Measurements from ENCODE around the gene ZNF117. TPM values are rescaled to one million over a fixed set of nuclear protein-coding genes. Genes with fewer than 3 reads are reported as not detected.
"Not testable (repeated sequence)": the region's sequence is repeated elsewhere in the genome, so short reads cannot be mapped to it uniquely, and the experiment has no call there.

Gene ZNF117
- total and polyA plus RNA-seq, 2 experiments from 2014 or later, result 1.2 to 2.8 TPM

DNA sequence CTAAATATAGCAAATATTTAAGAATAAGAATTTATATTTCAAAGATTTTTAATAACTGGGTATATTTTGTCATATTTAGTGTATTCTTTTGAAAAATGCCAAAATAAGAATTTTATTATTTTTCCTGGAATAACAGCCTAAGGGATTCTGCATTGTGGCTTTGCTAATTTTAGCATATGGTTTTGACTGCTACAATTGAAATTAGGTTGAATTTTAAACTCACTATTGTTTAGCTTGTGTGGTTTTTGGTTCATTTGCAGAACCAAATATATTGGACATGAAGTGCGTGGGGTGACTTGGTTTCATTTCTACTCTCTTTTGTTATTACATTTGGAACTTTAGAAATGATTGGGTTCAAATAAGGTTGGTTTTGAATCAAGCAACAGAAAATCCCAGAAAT, 52.3 kb downstream of the ZNF117 start:
- H3K9me2 ChIP-seq (ENCODE audit: insufficient read depth), result no peaks in the 10 kb centered on the region
- H3K4me1 ChIP-seq (ENCODE audit: insufficient read depth), result no peaks in the 10 kb centered on the region
- H2AFZ ChIP-seq, result no peak overlapping the region
- WGBS, 2 experiments (ENCODE audit: low coverage in 1 of 2, low lambda C conversion rate in 2 of 2, missing lambda C conversion rate in 2 of 2), result 91 to 100% methylated on average over 1 of the region's 1 CpG
- H3K27me3 ChIP-seq (replicated peaks; ENCODE audit: insufficient read depth), result no peaks in the 10 kb centered on the region
- H3K4me2 ChIP-seq (ENCODE audit: unreplicated experiment), result no peak overlapping the region
- no peaks in the 10 kb centered on the region for H3F3A ChIP-seq (ENCODE audit: insufficient read depth)
- no peaks in the 10 kb centered on the region for H3K79me2 ChIP-seq (ENCODE audit: insufficient read depth)
- TF ChIP-seq EZH2phosphoT487 (IDR thresholded peaks at IDR 0.05; ENCODE audit: insufficient read depth, low read depth), result no peak
- TF ChIP-seq EZH2 (IDR thresholded peaks at IDR 0.05; ENCODE audit: insufficient read depth, poor library complexity, severe bottlenecking), result no peak
- H4K20me1 ChIP-seq (ENCODE audit: insufficient read depth), result no peaks in the 10 kb centered on the region
- DNase-seq, result no peak
- no peaks in the 10 kb centered on the region for H3K9me3 ChIP-seq (ENCODE audit: low read depth)
- H3K4me3 ChIP-seq, result no peak overlapping the region
- in situ Hi-C loops (cut with MboI), result no loop called here
- no peak overlapping the region for H3K27ac ChIP-seq
- H3K36me3 ChIP-seq (ENCODE audit: low read depth), result no peaks in the 10 kb centered on the region
- H3K9ac ChIP-seq, result no peak overlapping the region

DNA sequence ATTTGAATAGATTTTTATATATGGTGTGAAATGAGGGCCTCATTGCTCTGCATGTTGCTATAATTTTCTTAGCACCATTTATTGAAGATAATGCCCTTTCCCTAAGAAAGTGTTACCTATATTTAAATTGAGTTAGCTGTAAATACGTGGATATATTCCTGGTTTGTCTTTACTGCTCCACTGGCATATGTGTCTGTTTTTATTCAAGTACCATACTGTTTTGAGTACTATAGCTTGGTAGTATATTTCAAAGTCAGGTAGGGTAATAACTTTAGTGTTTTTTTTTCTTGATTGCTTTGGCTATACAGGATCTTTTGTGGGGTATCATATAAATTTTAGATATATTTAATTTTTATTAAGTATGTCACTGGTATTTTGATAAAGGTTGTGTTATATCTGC, 56.4 kb downstream of the ZNF117 start:
- in situ Hi-C loops (cut with MboI), result no loop called here
- WGBS, 2 experiments (ENCODE audit: low coverage in 1 of 2, low lambda C conversion rate in 2 of 2, missing lambda C conversion rate in 2 of 2), result 36 to 50% methylated on average over 1 of the region's 1 CpG
- no peak overlapping the region for H2AFZ ChIP-seq

DNA sequence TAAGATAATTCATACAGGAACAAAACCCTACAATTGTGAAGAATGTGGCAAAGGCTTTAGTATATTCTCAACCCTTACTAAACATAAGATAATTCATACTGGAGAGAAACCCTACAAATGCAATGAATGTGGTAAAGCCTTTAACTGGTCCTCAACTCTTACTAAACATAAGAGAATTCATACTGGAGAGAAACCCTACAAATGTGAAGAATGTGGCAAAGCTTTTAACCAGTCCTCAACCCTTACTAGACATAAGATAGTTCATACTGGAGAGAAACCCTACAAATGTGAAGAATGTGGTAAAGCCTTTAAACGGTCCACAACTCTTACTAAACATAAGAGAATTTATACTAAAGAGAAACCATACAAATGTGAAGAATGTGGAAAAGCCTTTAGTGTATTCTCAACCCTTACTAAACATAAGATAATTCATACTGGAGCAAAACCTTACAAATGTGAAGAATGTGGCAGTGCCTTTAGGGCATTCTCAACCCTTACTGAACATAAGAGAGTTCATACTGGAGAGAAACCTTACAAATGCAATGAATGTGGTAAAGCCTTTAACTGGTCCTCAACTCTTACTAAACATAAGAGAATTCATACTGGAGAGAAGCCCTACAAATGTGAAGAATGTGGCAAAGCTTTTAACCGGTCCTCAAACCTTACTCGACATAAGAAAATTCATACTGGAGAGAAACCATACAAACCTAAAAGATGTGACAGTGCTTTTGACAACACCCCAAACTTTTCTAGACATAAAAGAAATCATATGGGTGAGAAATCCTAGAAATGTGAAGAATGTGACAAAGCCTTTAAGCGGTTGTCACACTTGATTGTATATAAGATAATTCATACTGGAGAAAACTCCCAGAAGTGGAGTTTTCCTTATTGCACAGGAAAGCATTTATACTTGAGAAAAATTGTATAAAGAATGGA, 62.3 kb downstream of the ZNF117 start:
- in situ Hi-C loops (cut with MboI); H3K27ac ChIP-seq; H3K79me2 ChIP-seq (ENCODE audit: insufficient read depth); H3F3A ChIP-seq (ENCODE audit: insufficient read depth); H3K4me2 ChIP-seq (ENCODE audit: unreplicated experiment); DNase-seq; H3K4me1 ChIP-seq (ENCODE audit: insufficient read depth); H4K20me1 ChIP-seq (ENCODE audit: insufficient read depth); H3K9me3 ChIP-seq (ENCODE audit: low read depth); H3K9ac ChIP-seq; H3K9me2 ChIP-seq (ENCODE audit: insufficient read depth); H2AFZ ChIP-seq; H3K4me3 ChIP-seq; H3K27me3 ChIP-seq (replicated peaks; ENCODE audit: insufficient read depth): not testable (repeated sequence)
- WGBS, 2 experiments (ENCODE audit: low coverage in 1 of 2, low lambda C conversion rate in 2 of 2, missing lambda C conversion rate in 2 of 2), result 97 to 99% methylated on average over 4 of the region's 4 CpGs
- peaks cover 51% of the 10 kb centered on the region for H3K36me3 ChIP-seq (ENCODE audit: low read depth)

More for the DNA sequence above, 56.4 kb downstream of the ZNF117 start:
- H3K4me2 ChIP-seq (ENCODE audit: unreplicated experiment), result no peak overlapping the region
- no peaks in the 10 kb centered on the region for H3K4me1 ChIP-seq (ENCODE audit: insufficient read depth)
- no peaks in the 10 kb centered on the region for H3K27me3 ChIP-seq (replicated peaks; ENCODE audit: insufficient read depth)
- H3K9me3 ChIP-seq (ENCODE audit: low read depth), result no peaks in the 10 kb centered on the region
- no peaks in the 10 kb centered on the region for H3F3A ChIP-seq (ENCODE audit: insufficient read depth)
- TF ChIP-seq EZH2 (IDR thresholded peaks at IDR 0.05; ENCODE audit: insufficient read depth, poor library complexity, severe bottlenecking), result no peak
- TF ChIP-seq EZH2phosphoT487 (IDR thresholded peaks at IDR 0.05; ENCODE audit: insufficient read depth, low read depth), result no peak
- no peaks in the 10 kb centered on the region for H4K20me1 ChIP-seq (ENCODE audit: insufficient read depth)
- no peak overlapping the region for H3K27ac ChIP-seq
- no peaks in the 10 kb centered on the region for H3K79me2 ChIP-seq (ENCODE audit: insufficient read depth)
- no peak overlapping the region for H3K9ac ChIP-seq
- no peaks in the 10 kb centered on the region for H3K36me3 ChIP-seq (ENCODE audit: low read depth)
- H3K9me2 ChIP-seq (ENCODE audit: insufficient read depth), result no peaks in the 10 kb centered on the region
- DNase-seq, result no peak
- no peak overlapping the region for H3K4me3 ChIP-seq

Small RNA genes lying within 50 kb of the gene (small RNA-seq; reads per million reads assigned to genes)
- gene RNU6-1229P (ENCODE audit: low read depth, low replicate concordance), result not detected

Other genes with a start within 250 kb of the ZNF117 start
- gene ZNF138, start 196.6 kb downstream of the ZNF117 start, total RNA-seq (2014; rRNA removed; shearing (Covaris generic)), result 5.6 and 7.6 TPM in 2 replicates
- gene ZNF138, start 196.6 kb downstream of the ZNF117 start, polyA plus RNA-seq (2016; fragmentation: Nextera tagmentation; extraction: Ambion mirVana), result 3.1 and 3.4 TPM in 2 replicates
- gene ZNF273, start 87.8 kb downstream of the ZNF117 start, total RNA-seq (2014; rRNA removed; shearing (Covaris generic)), result 4.8 and 8.3 TPM in 2 replicates
- 2.1 and 4.1 TPM in 2 replicates for gene ZNF273, start 87.8 kb downstream of the ZNF117 start, polyA plus RNA-seq (2016; fragmentation: Nextera tagmentation; extraction: Ambion mirVana)
- gene ERV3-1, start 15.7 kb upstream of the ZNF117 start, total RNA-seq (2014; rRNA removed; shearing (Covaris generic)), result 4.8 and 6.4 TPM in 2 replicates
- 5.9 and 8.1 TPM in 2 replicates for gene ERV3-1, start 15.7 kb upstream of the ZNF117 start, polyA plus RNA-seq (2016; fragmentation: Nextera tagmentation; extraction: Ambion mirVana)

Data from GM23248 (cell line).